OCI-LY1 (cell line): ENCODE data around the gene TPRG1.

Experiments
- H2AFZ ChIP-seq: fragments of 200-600 bp; sonication (generic), shearing (Covaris generic); 2 replicates; pipeline ENCODE4 v1.6.0; 2014; ENCODE audit warnings: antibody characterized with exemption, mild to moderate bottlenecking, low read length
- H3F3A ChIP-seq: fragments of 200-600 bp; sonication (generic), shearing (Covaris generic); 2 replicates; pipeline ENCODE4 v1.6.0; 2014; ENCODE audit warnings: mild to moderate bottlenecking, antibody characterized with exemption, low read length, moderate library complexity; ENCODE audit not compliant: insufficient read depth
- H3K27ac ChIP-seq: fragments of 200-600 bp; sonication (generic); 2 replicates; pipeline ENCODE4 v1.5.1; 2014; ENCODE audit warnings: low read length, mixed run types, mild to moderate bottlenecking, low read depth; ENCODE audit not compliant: poor library complexity, severe bottlenecking
- H3K27me3 ChIP-seq: fragments of 200-600 bp; sonication (generic); 2 replicates; pipeline ENCODE4 v1.6.0; 2014; ENCODE audit warnings: antibody characterized with exemption, mild to moderate bottlenecking, low read length, moderate library complexity; ENCODE audit not compliant: insufficient read depth
- H3K36me3 ChIP-seq: fragments of 200-600 bp; sonication (generic); 2 replicates; pipeline ENCODE4 v1.6.1; 2014; ENCODE audit warnings: mild to moderate bottlenecking, antibody characterized with exemption, low read length, moderate library complexity, mixed read lengths; ENCODE audit not compliant: insufficient read depth
- H3K4me1 ChIP-seq: fragments of 200-600 bp; sonication (generic); 2 replicates; pipeline ENCODE4 v1.5.1; 2014; ENCODE audit warnings: mild to moderate bottlenecking, low read length, moderate library complexity; ENCODE audit not compliant: insufficient read depth, severe bottlenecking
- H3K4me2 ChIP-seq: fragments of 200-600 bp; sonication (generic), shearing (Covaris generic); 2 replicates; pipeline ENCODE4 v1.6.1; 2014; ENCODE audit warnings: low read length
- H3K4me3 ChIP-seq: fragments of 200-600 bp; sonication (generic); 2 replicates; pipeline ENCODE4 v1.5.1; 2014; ENCODE audit warnings: low read length, low read depth, mild to moderate bottlenecking, mixed read lengths; ENCODE audit not compliant: poor library complexity, severe bottlenecking
- H3K79me2 ChIP-seq: fragments of 200-600 bp; shearing (Covaris generic); 2 replicates; pipeline ENCODE4 v1.6.1; 2016; ENCODE audit warnings: mixed run types, low read length, mixed read lengths; ENCODE audit not compliant: insufficient read depth
- H3K9ac ChIP-seq: fragments of 200-600 bp; sonication (generic), shearing (Covaris generic); 2 replicates; pipeline ENCODE4 v1.6.1; 2014; ENCODE audit warnings: mild to moderate bottlenecking, low read length, mixed read lengths
- H3K9me2 ChIP-seq: fragments of 200-600 bp; sonication (generic), shearing (Covaris generic); 2 replicates; pipeline ENCODE4 v1.6.1; 2014; ENCODE audit warnings: low read depth, mild to moderate bottlenecking, low read length, mixed read lengths
- H3K9me3 ChIP-seq: fragments of 200-600 bp; shearing (Covaris generic); 2 replicates; pipeline ENCODE4 v1.6.1; 2014; ENCODE audit warnings: low read length, mixed read lengths
- H4K20me1 ChIP-seq: fragments of 200-600 bp; sonication (generic), shearing (Covaris generic); 2 replicates; pipeline ENCODE4 v1.6.0; 2016; ENCODE audit warnings: mild to moderate bottlenecking, low read length; ENCODE audit not compliant: insufficient read depth
- EZH2 ChIP-seq: fragments of 200-600 bp; sonication (generic), shearing (Covaris generic); IDR thresholded peaks from 2 replicates; pipeline ENCODE4 v1.8.0; 2017; ENCODE audit warnings: borderline replicate concordance, mixed run types, mild to moderate bottlenecking, antibody characterized with exemption, low read length, moderate library complexity, mixed read lengths
- TF ChIP-seq, protein P1 (sequence below): fragments of 200-600 bp; sonication (generic), shearing (Covaris generic); IDR thresholded peaks from 2 replicates; pipeline ENCODE4 v1.5.1; 2017; ENCODE audit warnings: mild to moderate bottlenecking, antibody characterized with exemption, low read length, moderate library complexity, mixed read lengths

Gene TPRG1

GRCh38 chr3:189123595-189124387, 48.0 kb upstream of the TPRG1 start:
- Histone ChIP-seq H3K4me1 (no peaks in the 10 kb centered on the region), H3K27ac (no peak overlapping the region), H3K27me3 (no peaks in the 10 kb centered on the region; the same call in 1 of the 2 replicates), H2AFZ (no peak overlapping the region), H3K36me3 (no peaks in the 10 kb centered on the region), H3K4me2 (no peak overlapping the region), H3K9ac (no peak overlapping the region), H3K9me3 (peaks cover 8% of the 10 kb centered on the region; the same call in 1 of the 2 replicates), H3K4me3 (no peak overlapping the region), H3K79me2 (no peaks in the 10 kb centered on the region), H3K9me2 (no peaks in the 10 kb centered on the region), H4K20me1 (no peaks in the 10 kb centered on the region), H3F3A (no peaks in the 10 kb centered on the region)
- TF ChIP-seq, protein P1, sequence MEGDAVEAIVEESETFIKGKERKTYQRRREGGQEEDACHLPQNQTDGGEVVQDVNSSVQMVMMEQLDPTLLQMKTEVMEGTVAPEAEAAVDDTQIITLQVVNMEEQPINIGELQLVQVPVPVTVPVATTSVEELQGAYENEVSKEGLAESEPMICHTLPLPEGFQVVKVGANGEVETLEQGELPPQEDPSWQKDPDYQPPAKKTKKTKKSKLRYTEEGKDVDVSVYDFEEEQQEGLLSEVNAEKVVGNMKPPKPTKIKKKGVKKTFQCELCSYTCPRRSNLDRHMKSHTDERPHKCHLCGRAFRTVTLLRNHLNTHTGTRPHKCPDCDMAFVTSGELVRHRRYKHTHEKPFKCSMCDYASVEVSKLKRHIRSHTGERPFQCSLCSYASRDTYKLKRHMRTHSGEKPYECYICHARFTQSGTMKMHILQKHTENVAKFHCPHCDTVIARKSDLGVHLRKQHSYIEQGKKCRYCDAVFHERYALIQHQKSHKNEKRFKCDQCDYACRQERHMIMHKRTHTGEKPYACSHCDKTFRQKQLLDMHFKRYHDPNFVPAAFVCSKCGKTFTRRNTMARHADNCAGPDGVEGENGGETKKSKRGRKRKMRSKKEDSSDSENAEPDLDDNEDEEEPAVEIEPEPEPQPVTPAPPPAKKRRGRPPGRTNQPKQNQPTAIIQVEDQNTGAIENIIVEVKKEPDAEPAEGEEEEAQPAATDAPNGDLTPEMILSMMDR = no peak
- TF ChIP-seq EZH2 = no peak

- Histone ChIP-seq H3K4me1 (no peaks in the 10 kb centered on the region), H3K79me2 (no peaks in the 10 kb centered on the region), H3K36me3 (no peaks in the 10 kb centered on the region), H3K4me2 (no peak overlapping the region), H3F3A (no peaks in the 10 kb centered on the region), H3K27me3 (no peaks in the 10 kb centered on the region; the same call in 1 of the 2 replicates), H3K9ac (no peak overlapping the region), H3K9me2 (no peaks in the 10 kb centered on the region), H4K20me1 (no peaks in the 10 kb centered on the region), H3K4me3 (no peak overlapping the region), H2AFZ (no peak overlapping the region), H3K9me3 (no peaks in the 10 kb centered on the region), H3K27ac (no peak overlapping the region)
- no peak for TF ChIP-seq EZH2
- TF ChIP-seq, protein P1 = no peak
These were observed 39.5 kb upstream of the TPRG1 start for GRCh38 chr3:189132231-189132671.

DNA sequence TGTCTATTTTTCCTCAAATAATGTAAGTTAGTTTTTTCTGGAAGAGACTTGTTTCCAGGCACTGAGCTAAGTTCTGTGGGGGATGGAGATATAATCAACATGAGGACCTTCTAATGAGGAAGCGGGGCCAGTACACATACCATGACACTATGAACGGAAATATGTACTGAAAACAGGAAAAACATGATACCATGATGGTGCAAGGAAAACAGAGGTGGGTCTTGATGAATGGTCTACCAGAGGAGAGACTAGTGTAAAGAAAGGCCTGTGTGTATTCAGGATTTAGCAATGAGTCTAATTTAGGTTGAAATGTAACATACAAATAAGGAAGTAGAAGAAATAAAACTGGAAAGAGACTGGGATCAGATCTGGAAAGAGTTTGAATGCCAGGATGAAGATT, 38.9 kb upstream of the TPRG1 start:
- no peak for TF ChIP-seq EZH2
- TF ChIP-seq, protein P1 = no peak
- Histone ChIP-seq H3K27me3 (no peaks in the 10 kb centered on the region; the same call in 1 of the 2 replicates), H3K4me1 (no peaks in the 10 kb centered on the region), H3K9me3 (no peaks in the 10 kb centered on the region), H3K9me2 (no peaks in the 10 kb centered on the region), H3K27ac (no peak overlapping the region), H3K36me3 (no peaks in the 10 kb centered on the region), H3K79me2 (no peaks in the 10 kb centered on the region), H3K9ac (no peak overlapping the region), H3K4me3 (no peak overlapping the region), H3F3A (no peaks in the 10 kb centered on the region), H3K4me2 (no peak overlapping the region), H4K20me1 (no peaks in the 10 kb centered on the region), H2AFZ (no peak overlapping the region)
